Progenitor cell of endocrine pancreas (in vitro differentiated cells): ENCODE results near the gene AADAT. TPM values are rescaled to one million over a fixed set of nuclear protein-coding genes. Genes with fewer than 3 reads are reported as not detected.

Experiments used
- DNase-seq: peaks from one replicate; pipeline ENCODE4 v3.0.0; 2021; ENCODE audit warnings: low spot score; ENCODE audit not compliant: unreplicated experiment
- H3K27ac Mint-ChIP-seq: 2 replicates; pipeline ENCODE4 v1.8.0; 2021; ENCODE audit warnings: mild to moderate bottlenecking, moderate library complexity, mixed read lengths
- H3K27me3 Mint-ChIP-seq: 2 replicates; pipeline ENCODE4 v1.8.0; 2021; ENCODE audit warnings: mixed read lengths
- H3K36me3 Mint-ChIP-seq: 2 replicates; pipeline ENCODE4 v1.8.0; 2022; ENCODE audit warnings: mixed read lengths; ENCODE audit not compliant: insufficient read depth
- H3K4me1 Mint-ChIP-seq: 2 replicates; pipeline ENCODE4 v1.8.0; 2021; ENCODE audit warnings: low read depth, mixed read lengths
- H3K4me3 Mint-ChIP-seq: 2 replicates; pipeline ENCODE4 v1.8.0; 2021; ENCODE audit warnings: low read depth, mild to moderate bottlenecking, moderate library complexity, mixed read lengths
- H3K9me3 Mint-ChIP-seq: 2 replicates; pipeline ENCODE4 v1.8.0; 2021; ENCODE audit warnings: low read depth, mixed read lengths
- CTCF ChIP-seq: fragments of 200-600 bp; sonication (generic); IDR thresholded peaks from one replicate; pipeline ENCODE4 v1.5.0; 2021; ENCODE audit warnings: antibody characterized with exemption, mild to moderate bottlenecking; ENCODE audit not compliant: unreplicated experiment
- total RNA-seq: library from RNA; stranded (reverse); gene quantifications from 2 replicates; pipeline ENCODE4 v1.2.1, GENCODE V29; 2021

The AADAT gene
- total RNA-seq, 1 donor from 2014 or later, result 34.1 TPM

GRCh38 chr4:170111546-170111945 is 21.8 kb upstream of the AADAT start:
- Mint-ChIP-seq H3K9me3 (peaks cover 2% of the 10 kb centered on the region), H3K4me3 (no peak overlapping the region), H3K4me1 (peaks cover 18% of the 10 kb centered on the region), H3K36me3 (no peaks in the 10 kb centered on the region), H3K27ac (no peak overlapping the region), H3K27me3 (peaks cover 3% of the 10 kb centered on the region)
- TF ChIP-seq CTCF, result no peak
- DNase-seq, result no peak

GRCh38 chr4:170111085-170111484 is 21.3 kb upstream of the AADAT start:
- no peak for TF ChIP-seq CTCF
- no peak for DNase-seq
- Mint-ChIP-seq H3K36me3 (no peaks in the 10 kb centered on the region), H3K27ac (no peak overlapping the region), H3K9me3 (no peaks in the 10 kb centered on the region), H3K27me3 (peaks cover 3% of the 10 kb centered on the region), H3K4me1 (peaks cover 18% of the 10 kb centered on the region), H3K4me3 (no peak overlapping the region)

- DNase-seq, result no peak
- H3K4me3 Mint-ChIP-seq, result no peak overlapping the region
- H3K9me3 Mint-ChIP-seq, result no peaks in the 10 kb centered on the region
- H3K36me3 Mint-ChIP-seq, result no peaks in the 10 kb centered on the region
- no peak overlapping the region for H3K27ac Mint-ChIP-seq
- no peak for TF ChIP-seq CTCF
- peaks cover 18% of the 10 kb centered on the region for H3K4me1 Mint-ChIP-seq
- peaks cover 3% of the 10 kb centered on the region for H3K27me3 Mint-ChIP-seq
Observed at GRCh38 chr4:170110285-170110672, 20.5 kb upstream of the AADAT start.

- TF ChIP-seq CTCF, result no peak
- DNase-seq, result no peak
- Mint-ChIP-seq H3K9me3 (peaks cover 1% of the 10 kb centered on the region), H3K4me3 (no peak overlapping the region), H3K27me3 (peaks cover 3% of the 10 kb centered on the region), H3K4me1 (peaks cover 18% of the 10 kb centered on the region), H3K36me3 (no peaks in the 10 kb centered on the region), H3K27ac (no peak overlapping the region)
Observed at GRCh38 chr4:170109586-170110284, 20.0 kb upstream of the AADAT start.

- H3K27ac Mint-ChIP-seq, result no peak overlapping the region
- H3K9me3 Mint-ChIP-seq, result peaks cover 10% of the 10 kb centered on the region
- no peak overlapping the region for H3K4me3 Mint-ChIP-seq
- H3K27me3 Mint-ChIP-seq, result peaks cover 3% of the 10 kb centered on the region
- peaks cover 21% of the 10 kb centered on the region for H3K4me1 Mint-ChIP-seq
- DNase-seq, result no peak
- TF ChIP-seq CTCF, result no peak
- no peaks in the 10 kb centered on the region for H3K36me3 Mint-ChIP-seq
Observed at GRCh38 chr4:170106900-170107299, 17.1 kb upstream of the AADAT start.
